ENCODE data around the gene NFIA. TPM values are rescaled to one million over a fixed set of nuclear protein-coding genes. Genes with fewer than 3 reads are reported as not detected.

Gene NFIA
- total and polyA plus RNA-seq, 2 of the 13 experiments (the other 11 are each of a cell fraction or from before 2014, with no cell fraction given): 14.7 to 28.5 TPM

DNA sequence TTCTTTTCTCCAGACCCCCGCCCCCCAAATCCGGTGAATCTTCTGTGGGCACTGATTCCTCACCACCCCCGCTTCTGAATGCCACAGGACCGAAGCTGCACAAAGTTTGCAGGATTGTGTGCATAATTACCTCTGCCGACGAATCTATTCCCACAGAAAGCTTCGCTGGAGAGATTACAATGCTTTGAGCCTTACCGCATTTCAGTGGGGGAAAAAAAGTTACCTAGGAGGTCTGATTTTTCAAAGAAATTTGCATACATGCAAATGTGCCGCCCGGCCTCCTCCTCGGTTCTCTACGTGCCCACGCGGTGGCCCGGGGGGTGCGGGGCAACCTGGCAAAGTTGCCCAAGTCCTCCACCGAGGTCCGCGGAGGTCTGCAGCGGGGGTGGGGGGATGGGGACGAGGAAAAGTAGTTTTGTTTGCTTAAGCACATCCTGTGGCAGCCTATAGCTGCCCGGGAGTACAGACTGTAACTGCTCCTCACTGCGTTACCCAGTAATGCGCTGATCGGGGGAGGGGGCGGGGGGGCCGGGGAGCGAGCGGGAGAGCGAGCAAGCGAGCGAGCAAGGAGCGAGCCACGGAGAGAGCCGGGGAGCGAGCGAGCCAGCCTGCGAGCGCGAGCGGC, 563 bp upstream of the NFIA start (continued):
- TF ChIP-seq ZBTB46 (CRISPR knock-in tag; IDR thresholded peaks at IDR 0.05; ENCODE audit: borderline replicate concordance) (no peak), ZNF510 (CRISPR knock-in tag; IDR thresholded peaks at IDR 0.05; ENCODE audit: low read depth) (no peak), ARNTL (CRISPR knock-in tag; IDR thresholded peaks at IDR 0.05) (0 out of 2 replicates have a peak, but pooled peaks have one; percentile 43), CBX1 (IDR thresholded peaks at IDR 0.05; ENCODE audit: low read depth) (no peak), ARID2 (CRISPR knock-in tag; IDR thresholded peaks at IDR 0.05; ENCODE audit: borderline replicate concordance) (no peak), MLX (CRISPR knock-in tag; IDR thresholded peaks at IDR 0.05) (no peak), KLF15 (CRISPR knock-in tag; IDR thresholded peaks at IDR 0.05; ENCODE audit: borderline replicate concordance) (no peak), ZNF484 (CRISPR knock-in tag; IDR thresholded peaks at IDR 0.05; ENCODE audit: borderline replicate concordance, low read depth) (no peak), CHCHD3 (CRISPR knock-in tag; IDR thresholded peaks at IDR 0.05) (no peak), TEAD3 (CRISPR knock-in tag; optimal IDR thresholded peaks at IDR 0.05; ENCODE audit: borderline replicate concordance) (no peak), CENPX (CRISPR knock-in tag; IDR thresholded peaks at IDR 0.05) (no peak), RFXAP (CRISPR knock-in tag; IDR thresholded peaks at IDR 0.05; ENCODE audit: borderline replicate concordance) (no peak), SOX5 (CRISPR knock-in tag; IDR thresholded peaks at IDR 0.05; ENCODE audit: borderline replicate concordance) (no peak), ZFP36L1 (CRISPR knock-in tag; IDR thresholded peaks at IDR 0.05) (no peak), PHF21A (CRISPR knock-in tag; IDR thresholded peaks at IDR 0.05) (no peak; the same call in 1 of the 2 replicates), JUNB (CRISPR knock-in tag; IDR thresholded peaks at IDR 0.05; ENCODE audit: borderline replicate concordance) (no peak), PREB (CRISPR knock-in tag; IDR thresholded peaks at IDR 0.05) (no peak), SP2 (CRISPR knock-in tag; IDR thresholded peaks at IDR 0.05) (0 out of 2 replicates have a peak, but pooled peaks have one; percentile 8), GPBP1L1 (CRISPR knock-in tag; IDR thresholded peaks at IDR 0.05) (no peak), ZNF577 (CRISPR knock-in tag; IDR thresholded peaks at IDR 0.05; ENCODE audit: borderline replicate concordance, low read depth) (no peak)
- TF ChIP-seq, protein P1, sequence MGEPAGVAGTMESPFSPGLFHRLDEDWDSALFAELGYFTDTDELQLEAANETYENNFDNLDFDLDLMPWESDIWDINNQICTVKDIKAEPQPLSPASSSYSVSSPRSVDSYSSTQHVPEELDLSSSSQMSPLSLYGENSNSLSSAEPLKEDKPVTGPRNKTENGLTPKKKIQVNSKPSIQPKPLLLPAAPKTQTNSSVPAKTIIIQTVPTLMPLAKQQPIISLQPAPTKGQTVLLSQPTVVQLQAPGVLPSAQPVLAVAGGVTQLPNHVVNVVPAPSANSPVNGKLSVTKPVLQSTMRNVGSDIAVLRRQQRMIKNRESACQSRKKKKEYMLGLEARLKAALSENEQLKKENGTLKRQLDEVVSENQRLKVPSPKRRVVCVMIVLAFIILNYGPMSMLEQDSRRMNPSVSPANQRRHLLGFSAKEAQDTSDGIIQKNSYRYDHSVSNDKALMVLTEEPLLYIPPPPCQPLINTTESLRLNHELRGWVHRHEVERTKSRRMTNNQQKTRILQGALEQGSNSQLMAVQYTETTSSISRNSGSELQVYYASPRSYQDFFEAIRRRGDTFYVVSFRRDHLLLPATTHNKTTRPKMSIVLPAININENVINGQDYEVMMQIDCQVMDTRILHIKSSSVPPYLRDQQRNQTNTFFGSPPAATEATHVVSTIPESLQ (CRISPR knock-in tag; conservative IDR thresholded peaks at IDR 0.05): no peak
- TF ChIP-seq, protein P2, sequence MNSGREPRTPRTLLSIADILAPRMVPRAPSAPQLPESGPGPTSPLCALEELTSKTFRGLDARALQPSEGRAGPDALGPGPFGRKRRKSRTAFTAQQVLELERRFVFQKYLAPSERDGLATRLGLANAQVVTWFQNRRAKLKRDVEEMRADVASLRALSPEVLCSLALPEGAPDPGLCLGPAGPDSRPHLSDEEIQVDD (CRISPR knock-in tag; IDR thresholded peaks at IDR 0.05; ENCODE audit: borderline replicate concordance): no peak
- TF ChIP-seq, protein P3, sequence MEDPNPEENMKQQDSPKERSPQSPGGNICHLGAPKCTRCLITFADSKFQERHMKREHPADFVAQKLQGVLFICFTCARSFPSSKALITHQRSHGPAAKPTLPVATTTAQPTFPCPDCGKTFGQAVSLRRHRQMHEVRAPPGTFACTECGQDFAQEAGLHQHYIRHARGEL (CRISPR knock-in tag; IDR thresholded peaks at IDR 0.05): no peak
